PC-3 (cell line): ENCODE measurements around the gene YAP1.

Experiments
- EZH2phosphoT487 ChIP-seq: fragments of 300-600 bp; sonication (generic); IDR thresholded peaks from 2 replicates; pipeline ENCODE4 v1.6.1; 2018; ENCODE audit warnings: mild to moderate bottlenecking, antibody characterized with exemption, low read length, borderline replicate concordance
- TF ChIP-seq, protein P1 (sequence below): fragments of 300-600 bp; sonication (generic); conservative IDR thresholded peaks from 2 replicates; pipeline ENCODE4 v1.5.1; 2017; ENCODE audit warnings: antibody characterized with exemption, low read depth, mild to moderate bottlenecking, low read length

DNA sequence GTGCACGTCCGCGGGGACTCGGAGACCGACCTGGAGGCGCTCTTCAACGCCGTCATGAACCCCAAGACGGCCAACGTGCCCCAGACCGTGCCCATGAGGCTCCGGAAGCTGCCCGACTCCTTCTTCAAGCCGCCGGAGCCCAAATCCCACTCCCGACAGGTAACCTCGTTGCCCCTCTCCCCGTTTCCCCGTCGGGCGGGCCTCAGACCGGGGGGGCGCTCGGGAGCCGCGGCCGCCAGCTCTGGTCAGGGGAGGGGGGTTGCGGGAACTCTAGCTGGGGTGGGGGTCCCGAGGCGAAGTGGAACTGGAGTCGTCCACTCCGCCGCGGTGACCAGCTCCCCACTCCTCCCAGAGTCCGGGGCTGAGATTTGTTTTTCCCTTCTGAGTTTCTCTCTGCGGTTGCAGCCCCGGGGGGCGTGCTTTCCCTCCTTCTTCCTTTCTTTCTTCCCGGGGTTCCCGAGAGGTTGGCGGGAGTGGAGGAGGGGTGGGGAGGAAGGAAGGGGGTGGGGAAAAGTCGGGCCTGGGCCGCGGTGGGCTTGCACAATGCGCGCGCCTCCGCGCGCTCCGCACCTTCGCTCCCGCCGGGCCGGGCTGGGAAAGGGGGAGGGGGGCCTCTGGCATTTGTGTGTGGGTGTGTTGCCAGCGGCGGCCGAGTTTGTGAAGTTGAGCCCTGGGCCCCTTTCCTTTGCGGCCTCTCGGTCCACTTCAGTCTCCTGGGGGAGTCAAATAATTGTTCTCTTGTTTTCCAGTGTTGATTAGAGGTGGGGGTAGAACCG is 952 bp downstream of the YAP1 start:
- TF ChIP-seq, protein P1, sequence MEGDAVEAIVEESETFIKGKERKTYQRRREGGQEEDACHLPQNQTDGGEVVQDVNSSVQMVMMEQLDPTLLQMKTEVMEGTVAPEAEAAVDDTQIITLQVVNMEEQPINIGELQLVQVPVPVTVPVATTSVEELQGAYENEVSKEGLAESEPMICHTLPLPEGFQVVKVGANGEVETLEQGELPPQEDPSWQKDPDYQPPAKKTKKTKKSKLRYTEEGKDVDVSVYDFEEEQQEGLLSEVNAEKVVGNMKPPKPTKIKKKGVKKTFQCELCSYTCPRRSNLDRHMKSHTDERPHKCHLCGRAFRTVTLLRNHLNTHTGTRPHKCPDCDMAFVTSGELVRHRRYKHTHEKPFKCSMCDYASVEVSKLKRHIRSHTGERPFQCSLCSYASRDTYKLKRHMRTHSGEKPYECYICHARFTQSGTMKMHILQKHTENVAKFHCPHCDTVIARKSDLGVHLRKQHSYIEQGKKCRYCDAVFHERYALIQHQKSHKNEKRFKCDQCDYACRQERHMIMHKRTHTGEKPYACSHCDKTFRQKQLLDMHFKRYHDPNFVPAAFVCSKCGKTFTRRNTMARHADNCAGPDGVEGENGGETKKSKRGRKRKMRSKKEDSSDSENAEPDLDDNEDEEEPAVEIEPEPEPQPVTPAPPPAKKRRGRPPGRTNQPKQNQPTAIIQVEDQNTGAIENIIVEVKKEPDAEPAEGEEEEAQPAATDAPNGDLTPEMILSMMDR, result peak; percentile 58
- TF ChIP-seq EZH2phosphoT487, result no peak
